Upper lobe of left lung (tissue), 6 donors: ENCODE results near the gene GSG1L. TPM values are rescaled to one million over a fixed set of nuclear protein-coding genes. Genes with fewer than 3 reads are reported as not detected.

Experiments
- ATAC-seq, 2 donors: fragments of 200-7000 bp; cut with Tn5 transposase; one replicate each; pipeline ENCODE4 v1.9.1; 2022; ENCODE audit warnings: mild to moderate bottlenecking in 2 of 2, moderate library complexity in 2 of 2; ENCODE audit not compliant: low FRiP score in 2 of 2
- DNase-seq, 2 donors: peaks; one replicate each; pipeline ENCODE4 v3.0.0-alpha.2; 2019 to 2020
- H3K27ac ChIP-seq, 4 donors: fragments of 200-600 bp; sonication (generic); one replicate each; pipeline ENCODE4 v1.5.1; 2016 to 2019
- H3K27me3 ChIP-seq, 4 donors: fragments of 200-600 bp; sonication (generic); one replicate each; pipeline ENCODE4 v1.5.1; 2017 to 2019
- H3K36me3 ChIP-seq, 4 donors: fragments of 200-600 bp; sonication (generic); one replicate each; pipeline ENCODE4 v1.5.1; 2016 to 2019
- H3K4me1 ChIP-seq, 4 donors: fragments of 200-600 bp; sonication (generic); one replicate each; pipeline ENCODE4 v1.5.1; 2018 to 2019
- H3K4me3 ChIP-seq, 4 donors: fragments of 200-600 bp; sonication (generic); one replicate each; pipeline ENCODE4 v1.5.1; 2017 to 2019; ENCODE audit warnings: mild to moderate bottlenecking in 2 of 4, moderate library complexity in 1 of 4
- H3K9me3 ChIP-seq, 4 donors: fragments of 200-600 bp; sonication (generic); one replicate each; pipeline ENCODE4 v1.5.1; 2018 to 2019
- CTCF ChIP-seq, 6 experiments: fragments of 450-650 bp in 4 of 6; fragments of 200-600 bp in 2 of 6; sonication (generic) in 2 of 6; IDR thresholded peaks; one replicate each; pipeline ENCODE4 v1.5.1; 2016 to 2019; ENCODE audit warnings: antibody characterized with exemption in 6 of 6
- EP300 ChIP-seq, 4 donors: sonication (generic); formaldehyde crosslinking; IDR thresholded peaks; one replicate each; pipeline ENCODE4 v1.5.1; 2017; ENCODE audit warnings: antibody characterized with exemption in 4 of 4, control low read depth in 2 of 4
- POLR2A ChIP-seq, 4 donors: fragments of 450-650 bp; IDR thresholded peaks; one replicate each; pipeline ENCODE4 v1.5.1; 2016 to 2017; ENCODE audit warnings: antibody characterized with exemption in 4 of 4, mild to moderate bottlenecking in 2 of 4
- POLR2AphosphoS5 ChIP-seq, 2 donors: sonication (generic); formaldehyde crosslinking; IDR thresholded peaks; one replicate each; pipeline ENCODE4 v1.5.1; 2017; ENCODE audit warnings: antibody characterized with exemption in 2 of 2
- WGBS, 2 donors: methylation state at CpG; one replicate each; pipeline ENCODE4 v1.1.5; 2017 to 2018; 5-methylcytosine and 5-hydroxymethylcytosine counted together
- total RNA-seq, 6 donors: library from RNA; depleted of rRNA in 4 of 6; stranded (reverse); fragments of >200 nt in 4 of 6; gene quantifications; one replicate each; pipeline versions ENCODE4 v1.1.0 to v1.2.1, GENCODE V29; 2016 to 2021
- donor health status: DM: no; HTN: no; CAD: no; lungs with moderate emphysema.
- donor health status: DM: no; HTN: yes; CAD: no; lungs with severe emphysema.

Gene GSG1L
- total RNA-seq, 6 donors from 2014 or later, result 2.2 TPM; not detected in 5

DNA sequence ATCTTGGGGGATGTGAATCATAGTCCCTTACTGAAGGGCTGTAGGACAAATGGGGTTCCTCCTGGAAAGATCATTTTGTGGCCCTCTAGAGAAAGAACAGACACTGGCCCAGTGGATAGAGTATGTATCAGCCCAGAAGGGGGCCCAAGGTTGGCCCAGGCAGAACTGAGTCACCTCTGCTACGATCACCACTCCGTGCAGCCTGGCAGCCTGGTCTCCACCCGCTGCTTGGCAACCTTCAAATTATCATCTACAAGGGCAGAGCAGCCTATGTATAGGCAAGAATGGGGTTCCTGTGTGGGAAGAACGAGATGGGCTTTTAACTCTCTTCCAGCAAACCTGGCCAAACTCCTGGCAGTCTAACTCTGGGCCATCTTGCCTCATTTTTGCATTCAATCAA lies 61.9 kb downstream of the GSG1L start:
- H3K4me1 ChIP-seq, result no peaks in the 10 kb centered on the region
- H3K36me3 ChIP-seq, result no peaks in the 10 kb centered on the region
- ATAC-seq (no peak), DNase-seq (no peak)
- H3K4me3 ChIP-seq, result no peak overlapping the region
- no peaks in the 10 kb centered on the region for H3K9me3 ChIP-seq
- TF ChIP-seq EP300 (IDR thresholded peaks at IDR 0.05) (no peak), POLR2A (IDR thresholded peaks at IDR 0.05) (no peak)
- 72 to 90% methylated on average over 4 of the region's 4 CpGs for WGBS, 2 donors
- H3K27ac ChIP-seq, result no peak overlapping the region
- H3K27me3 ChIP-seq, result no peaks in the 10 kb centered on the region

- Histone ChIP-seq H3K36me3 (no peaks in the 10 kb centered on the region), H3K9me3 (no peaks in the 10 kb centered on the region), H3K4me1 (no peaks in the 10 kb centered on the region), H3K27me3 (no peaks in the 10 kb centered on the region), H3K27ac (no peak overlapping the region), H3K4me3 (no peak overlapping the region)
- DNase-seq, result no peak
- no peak for TF ChIP-seq CTCF (IDR thresholded peaks at IDR 0.05)
- no peak for TF ChIP-seq POLR2A (IDR thresholded peaks at IDR 0.05)
- no peak for TF ChIP-seq EP300 (IDR thresholded peaks at IDR 0.05)
- no peak for TF ChIP-seq POLR2AphosphoS5 (IDR thresholded peaks at IDR 0.05)
- WGBS, 2 donors, result 76 to 86% methylated on average over 9 of the region's 9 CpGs
- ATAC-seq, result no peak
Observed at GRCh38 chr16:28001184-28001583, 62.3 kb downstream of the GSG1L start.

GRCh38 chr16:28000314-28001169 lies 63.0 kb downstream of the GSG1L start:
- Histone ChIP-seq H3K27me3 (no peaks in the 10 kb centered on the region), H3K4me1 (no peaks in the 10 kb centered on the region), H3K9me3 (no peaks in the 10 kb centered on the region), H3K36me3 (no peaks in the 10 kb centered on the region), H3K4me3 (no peak overlapping the region), H3K27ac (no peak overlapping the region)
- 63 to 64% methylated on average over 9 of the region's 9 CpGs for WGBS, 2 donors
- no peak for DNase-seq
- no peak for TF ChIP-seq CTCF (IDR thresholded peaks at IDR 0.05)
- TF ChIP-seq POLR2AphosphoS5 (IDR thresholded peaks at IDR 0.05), result no peak
- TF ChIP-seq POLR2A (IDR thresholded peaks at IDR 0.05), result no peak
- TF ChIP-seq EP300 (IDR thresholded peaks at IDR 0.05), result no peak
- no peak for ATAC-seq

GRCh38 chr16:27999687-28000086 lies 63.8 kb downstream of the GSG1L start:
- Histone ChIP-seq H3K27ac (no peak overlapping the region), H3K27me3 (no peaks in the 10 kb centered on the region), H3K9me3 (no peaks in the 10 kb centered on the region), H3K4me1 (no peaks in the 10 kb centered on the region), H3K36me3 (no peaks in the 10 kb centered on the region), H3K4me3 (no peak overlapping the region)
- DNase-seq (no peak), ATAC-seq (no peak)
- no peak for TF ChIP-seq CTCF (IDR thresholded peaks at IDR 0.05)
- 61 to 77% methylated on average over 2 of the region's 2 CpGs for WGBS, 2 donors

- no peaks in the 10 kb centered on the region for H3K36me3 ChIP-seq
- H3K27me3 ChIP-seq, result no peaks in the 10 kb centered on the region
- DNase-seq (no peak), ATAC-seq (no peak)
- no peaks in the 10 kb centered on the region for H3K4me1 ChIP-seq
- 43 to 44% methylated on average over 5 of the region's 5 CpGs for WGBS, 2 donors
- H3K9me3 ChIP-seq, result peaks cover 0 to 10% (median 0%) of the 10 kb centered on the region in 4 donors
- TF ChIP-seq POLR2AphosphoS5 (IDR thresholded peaks at IDR 0.05), result no peak
- TF ChIP-seq POLR2A (IDR thresholded peaks at IDR 0.05), result no peak
- no peak for TF ChIP-seq CTCF (IDR thresholded peaks at IDR 0.05)
- no peak for TF ChIP-seq EP300 (IDR thresholded peaks at IDR 0.05)
- no peak overlapping the region for H3K4me3 ChIP-seq
- no peak overlapping the region for H3K27ac ChIP-seq
Observed at GRCh38 chr16:27995378-27995777, 68.1 kb downstream of the GSG1L start.
